Skin epidermis (tissue), 12 donors: ENCODE results near the gene PSTK.

Source experiments
- H3K27ac ChIP-seq, 21 experiments: fragments of 200-600 bp; sonication (generic) in 11 of 21; one replicate each; pipeline ENCODE4 v1.5.0; 2020; ENCODE audit warnings: mild to moderate bottlenecking in 3 of 21, inconsistent platforms in 2 of 21, moderate library complexity in 2 of 21
- H3K4me3 ChIP-seq, 7 experiments: fragments of 200-600 bp; sonication (generic) in 2 of 7; one replicate each; pipeline ENCODE4 v1.5.0; 2020; ENCODE audit warnings: inconsistent platforms in 2 of 7, mild to moderate bottlenecking in 2 of 7, moderate library complexity in 1 of 7

Gene PSTK

DNA sequence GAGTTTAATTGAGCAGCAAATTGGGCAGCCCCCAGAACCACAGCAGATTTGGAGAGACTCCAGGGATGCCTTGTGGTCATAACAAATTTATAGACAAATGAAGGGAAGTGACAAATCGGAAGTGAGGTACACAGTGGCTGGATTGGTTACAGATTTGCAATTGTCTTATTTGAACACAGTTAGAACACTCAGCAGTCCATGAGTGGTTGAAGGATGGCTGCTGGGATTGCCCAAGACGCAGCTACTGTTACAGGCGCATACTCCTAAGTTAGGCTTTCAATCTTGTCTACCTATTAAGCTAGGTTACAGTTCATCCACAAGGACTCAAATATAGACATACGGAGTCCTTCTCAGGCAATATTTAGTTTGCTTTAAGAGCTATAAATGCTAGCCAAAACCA is 36.0 kb downstream of the PSTK start:
- no peak overlapping the region for H3K4me3 ChIP-seq
- H3K27ac ChIP-seq, result no peak overlapping the region

GRCh38 chr10:123017421-123018165 is 37.4 kb downstream of the PSTK start:
- Histone ChIP-seq H3K27ac (no peak overlapping the region), H3K4me3 (no peak overlapping the region)

DNA sequence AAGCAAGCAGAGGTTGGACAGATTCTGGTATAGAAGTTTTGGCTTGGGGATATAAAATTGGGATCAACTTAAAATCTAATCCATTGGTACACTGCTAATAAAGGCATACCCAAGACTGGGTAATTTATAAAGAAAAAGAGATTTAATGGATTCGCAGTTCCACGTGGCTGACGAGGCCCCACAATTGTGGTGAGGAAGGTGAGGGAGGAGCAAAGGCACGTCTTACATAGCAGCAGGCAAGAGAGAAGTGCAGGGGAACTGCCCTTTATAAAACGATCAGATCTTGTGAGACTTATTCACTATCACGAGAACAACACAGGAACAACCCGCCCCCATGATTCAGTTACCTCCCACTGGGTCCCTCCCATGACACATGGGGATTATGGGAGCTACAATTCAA is 38.3 kb downstream of the PSTK start:
- H3K27ac ChIP-seq, result no peak overlapping the region
- H3K4me3 ChIP-seq, result no peak overlapping the region

DNA sequence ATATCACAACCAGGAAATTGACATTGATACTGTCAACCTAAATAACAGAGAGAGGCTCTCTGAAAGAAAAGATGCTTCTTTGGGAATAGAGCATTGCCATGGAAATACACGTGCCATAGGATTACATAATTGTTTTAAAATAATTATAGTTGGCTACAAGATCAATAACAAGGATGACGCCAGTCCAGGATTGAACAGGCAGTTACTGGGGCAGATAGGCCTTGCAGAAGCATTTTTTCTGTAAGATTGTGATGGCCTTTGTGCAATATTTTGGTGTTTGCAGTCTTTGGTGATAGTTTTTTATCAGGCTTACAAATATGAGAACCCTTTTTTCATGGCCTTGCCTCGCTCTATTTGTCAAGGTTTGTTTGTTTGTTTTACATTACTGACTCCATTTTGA is 39.1 kb downstream of the PSTK start:
- Histone ChIP-seq H3K4me3 (no peak overlapping the region), H3K27ac (no peak overlapping the region)

DNA sequence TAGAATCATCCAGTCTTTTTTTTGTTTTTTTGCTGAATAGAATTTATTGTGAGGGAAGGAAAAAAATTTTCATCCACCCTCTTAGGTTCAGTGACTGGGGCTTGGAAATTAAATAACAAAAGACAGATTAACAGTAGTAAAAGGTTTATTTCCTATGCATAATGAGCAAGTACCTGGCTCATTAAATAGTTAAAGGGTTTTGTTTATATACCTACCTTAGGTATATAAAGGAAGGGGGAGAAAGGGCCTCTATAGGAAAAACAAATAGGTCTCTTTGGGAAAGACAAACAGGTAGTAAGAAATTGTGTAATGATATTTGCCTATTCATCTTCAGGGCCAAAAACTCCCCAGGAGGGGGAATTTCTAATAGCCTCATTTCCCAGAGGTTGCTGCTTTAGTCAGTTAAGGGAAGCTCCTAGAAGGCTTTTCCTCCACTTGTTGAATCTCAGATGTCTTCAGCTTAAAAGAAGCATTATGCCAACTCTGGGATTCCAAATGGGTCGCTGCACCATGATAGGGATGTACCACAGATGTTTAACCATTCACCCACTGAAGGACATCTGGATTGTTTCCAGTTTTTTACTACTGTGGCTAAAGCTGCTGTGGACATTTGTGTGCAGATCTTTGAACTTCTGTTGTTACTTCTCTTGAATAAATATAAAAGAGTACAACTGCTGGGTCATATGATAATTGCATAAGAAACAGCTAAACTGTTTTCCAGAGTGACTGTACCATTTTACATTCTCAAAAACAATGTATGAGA is 39.9 kb downstream of the PSTK start:
- Histone ChIP-seq H3K4me3 (no peak overlapping the region), H3K27ac (no peak overlapping the region)

DNA sequence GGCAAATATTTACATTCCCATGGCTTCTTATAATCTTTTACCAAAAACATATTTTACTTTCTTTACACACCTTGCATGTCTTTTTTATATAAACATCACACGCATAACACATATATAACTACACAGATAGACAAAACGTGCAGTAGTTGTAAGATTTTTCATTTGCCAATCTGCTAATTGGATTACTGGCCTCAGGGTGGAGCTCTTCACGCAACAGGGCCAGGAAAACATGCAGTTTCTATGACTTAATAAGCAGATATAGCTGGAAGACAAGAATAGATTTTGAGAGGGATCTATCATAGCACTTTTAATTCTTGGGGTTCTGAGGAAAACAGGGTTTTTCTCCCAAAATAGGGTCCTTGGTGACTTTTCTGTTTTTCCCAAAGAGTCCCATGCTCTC is 41.3 kb downstream of the PSTK start:
- no peak overlapping the region for H3K4me3 ChIP-seq
- no peak overlapping the region for H3K27ac ChIP-seq

DNA sequence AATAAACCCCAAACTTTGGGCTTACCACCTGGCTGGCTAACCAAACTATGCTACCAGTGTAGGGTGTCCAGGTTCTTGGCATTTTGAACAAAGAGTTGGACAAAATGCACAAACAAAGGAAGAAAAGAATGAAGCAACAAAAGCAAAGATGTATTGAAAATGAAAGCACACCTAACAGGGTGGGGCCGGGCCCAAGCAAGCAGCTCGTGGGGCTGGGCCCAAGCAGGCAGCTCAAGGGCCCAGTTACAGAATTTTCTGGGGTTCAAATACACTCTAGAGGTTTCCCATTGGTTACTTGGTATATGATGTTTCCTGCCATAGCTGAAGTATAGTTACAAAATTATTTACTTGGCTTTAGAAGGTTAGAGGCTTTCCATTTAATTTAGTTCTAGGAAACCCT is 44.3 kb downstream of the PSTK start:
- no peak overlapping the region for H3K4me3 ChIP-seq
- no peak overlapping the region for H3K27ac ChIP-seq

DNA sequence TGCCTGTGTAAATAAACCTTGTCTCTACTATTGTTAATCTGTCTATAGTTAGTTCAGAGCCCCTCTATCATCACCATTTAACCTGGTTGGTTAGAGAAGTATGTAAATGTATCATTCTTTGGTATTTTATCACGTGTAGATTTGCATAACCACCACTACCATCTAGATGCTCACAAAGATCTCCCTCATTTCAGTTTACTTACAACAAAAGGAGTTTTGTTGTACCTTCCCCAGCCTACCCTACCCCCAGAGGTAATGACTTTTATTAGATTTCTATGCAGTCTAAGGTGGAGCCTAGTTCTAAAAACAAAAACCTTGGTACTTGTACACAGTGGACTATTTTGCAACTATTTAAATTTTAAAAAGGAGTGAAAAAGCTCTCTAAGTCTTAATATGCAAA is 46.1 kb downstream of the PSTK start:
- Histone ChIP-seq H3K27ac (no peak overlapping the region), H3K4me3 (no peak overlapping the region)

- H3K27ac ChIP-seq, result no peak overlapping the region
- H3K4me3 ChIP-seq, result no peak overlapping the region
These were observed 47.7 kb downstream of the PSTK start for GRCh38 chr10:123027861-123028260.

DNA sequence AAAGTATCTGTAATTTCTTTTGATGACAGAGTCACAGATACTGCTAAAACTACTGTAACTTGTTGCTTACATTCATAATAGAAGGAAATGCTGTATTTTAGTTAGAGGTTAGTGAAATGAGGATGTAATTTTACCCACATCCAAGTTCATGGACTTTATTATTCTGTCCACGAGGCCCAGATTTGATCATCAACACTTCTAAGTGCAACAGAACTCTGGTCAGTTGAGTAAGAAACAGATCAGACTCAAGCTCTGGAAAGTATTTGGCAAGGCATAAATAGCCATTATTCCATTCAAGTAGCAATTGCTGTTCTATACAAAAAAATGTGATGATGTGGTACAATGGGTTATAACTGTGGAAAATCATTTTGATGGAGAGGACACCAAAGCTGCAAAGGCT is 50.9 kb downstream of the PSTK start:
- Histone ChIP-seq H3K4me3 (no peak overlapping the region), H3K27ac (no peak overlapping the region)

- H3K4me3 ChIP-seq, result no peak overlapping the region
- H3K27ac ChIP-seq, result no peak overlapping the region
These were observed 54.1 kb downstream of the PSTK start for GRCh38 chr10:123034332-123034731.

- no peak overlapping the region for H3K27ac ChIP-seq
These were observed 55.4 kb downstream of the PSTK start for GRCh38 chr10:123035467-123036086.

GRCh38 chr10:123038782-123039631 is 58.8 kb downstream of the PSTK start:
- H3K4me3 ChIP-seq, result no peak overlapping the region
- no peak overlapping the region for H3K27ac ChIP-seq

More at GRCh38 chr10:123035467-123036086, 55.4 kb downstream of the PSTK start:
- no peak overlapping the region for H3K4me3 ChIP-seq

DNA sequence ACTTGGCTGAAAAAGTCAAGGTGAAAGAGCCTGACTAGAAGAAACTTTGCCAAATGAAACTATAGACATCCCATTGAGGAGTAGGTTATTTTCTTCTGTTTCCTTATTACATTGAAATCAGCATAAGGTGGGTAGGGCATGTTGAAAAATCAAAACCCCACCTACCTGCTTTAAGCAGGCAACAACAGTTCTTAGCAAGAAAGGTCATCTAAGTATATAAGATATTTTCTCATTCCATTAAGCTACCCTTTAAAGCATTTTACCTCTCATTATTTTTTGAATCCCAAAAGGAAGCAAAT is 59.4 kb downstream of the PSTK start:
- Histone ChIP-seq H3K4me3 (no peak overlapping the region), H3K27ac (no peak overlapping the region)
